Endothelial cell of umbilical vein (primary cell): Measurements from ENCODE around the gene YPEL1. TPM values are rescaled to one million over a fixed set of nuclear protein-coding genes. Genes with fewer than 3 reads are reported as not detected.

ENCODE experiments used
- BruUV-seq: library from RNA; stranded (reverse); fragments of 400-500 nt; replicated peaks from 2 replicates; lab custom pipeline; 2021; lab: Mats Ljungman, UMichigan
- CTCF ChIA-PET: fragments of 300-600, 350-600 bp; sonication (Branson Sonifier 250); formaldehyde crosslinking; loops from one replicate; lab custom pipeline; 2021; ENCODE audit warnings: antibody characterized with exemption, inconsistent platforms; lab: Charles Lee
- POLR2A ChIA-PET: fragments of 300-600, 350-600 bp; sonication (Branson Sonifier 250); formaldehyde crosslinking; loops from one replicate; lab custom pipeline; 2021; ENCODE audit warnings: antibody characterized with exemption, inconsistent platforms; lab: Charles Lee
- DNase-seq: peaks from one replicate; pipeline ENCODE4 v3.0.0-alpha.2; 2011; ENCODE audit warnings: low read depth, low spot score
- FAIRE-seq: peaks from 2 replicates; lab custom pipeline; 2011; peaks lifted over from hg19 to GRCh38; lab: Jason Lieb, UNC
- H2AFZ ChIP-seq: 2 replicates; pipeline ENCODE4 v1.6.0; 2012; ENCODE audit warnings: low read depth, low read length, control low read depth, inconsistent platforms
- H3K27ac ChIP-seq: 2 replicates; pipeline ENCODE4 v1.5.1; 2011; ENCODE audit warnings: low read depth, mild to moderate bottlenecking, control low read depth, low read length, moderate library complexity; ENCODE audit not compliant: insufficient read depth
- H3K27me3 ChIP-seq, 2 experiments: 2 replicates each; pipeline versions ENCODE4 v1.6.0 to v1.6.1; 2011; ENCODE audit warnings: low read length in 2 of 2, mixed read lengths in 1 of 2; ENCODE audit not compliant: control insufficient read depth in 2 of 2, insufficient read depth in 2 of 2
- H3K36me3 ChIP-seq, 2 experiments: 2 replicates in 1 of 2; 3 replicates in 1 of 2; pipeline ENCODE4 v1.5.1; 2011; ENCODE audit warnings: low read length in 2 of 2, mild to moderate bottlenecking in 1 of 2, moderate library complexity in 1 of 2; ENCODE audit not compliant: control insufficient read depth in 2 of 2, insufficient read depth in 2 of 2; ENCODE audit errors: extremely low read depth in 1 of 2
- H3K4me1 ChIP-seq: 3 replicates; pipeline ENCODE4 v1.5.1; 2011; ENCODE audit warnings: mild to moderate bottlenecking, low read length; ENCODE audit not compliant: control insufficient read depth, insufficient read depth; ENCODE audit errors: extremely low read depth
- H3K4me2 ChIP-seq: 2 replicates; pipeline ENCODE4 v1.6.1; 2011; ENCODE audit warnings: low read length, control low read depth, mixed read lengths; ENCODE audit not compliant: insufficient read depth
- H3K4me3 ChIP-seq, 3 experiments: fragments of 200-600 bp in 1 of 3; sonication (generic), shearing (Covaris generic) in 1 of 3; replicated peaks in 1 of 3; 2 replicates each; pipeline ENCODE4 v1.5.1; 2011 to 2016; ENCODE audit warnings: control low read depth in 3 of 3, low read length in 3 of 3, mild to moderate bottlenecking in 2 of 3, inconsistent platforms in 1 of 3, low read depth in 1 of 3, moderate library complexity in 1 of 3; ENCODE audit not compliant: insufficient read depth in 1 of 3
- H3K79me2 ChIP-seq: 2 replicates; pipeline ENCODE4 v1.6.0; 2012; ENCODE audit warnings: low read length, inconsistent platforms; ENCODE audit not compliant: control insufficient read depth, insufficient read depth
- H3K9ac ChIP-seq: replicated peaks from 2 replicates; pipeline ENCODE3; 2011; ENCODE audit warnings: low read length, control low read depth; ENCODE audit not compliant: insufficient read depth; ENCODE audit errors: extremely low read depth
- H3K9me1 ChIP-seq: replicated peaks from 3 replicates; pipeline ENCODE4 v1.6.0; 2011; ENCODE audit warnings: mild to moderate bottlenecking, low read length; ENCODE audit not compliant: control insufficient read depth, insufficient read depth; ENCODE audit errors: extremely low read depth
- H3K9me3 ChIP-seq: replicated peaks from 2 replicates; pipeline ENCODE4 v1.5.1; 2012; ENCODE audit warnings: low read length, inconsistent platforms; ENCODE audit not compliant: control insufficient read depth, insufficient read depth
- H4K20me1 ChIP-seq: replicated peaks from 2 replicates; pipeline ENCODE3; 2011; ENCODE audit warnings: mild to moderate bottlenecking, low read length; ENCODE audit not compliant: control insufficient read depth, insufficient read depth; ENCODE audit errors: extremely low read depth
- CTCF ChIP-seq, 2 donors: IDR thresholded peaks; 1 replicate in 1 of 2; 2 replicates in 1 of 2; pipeline ENCODE4 v1.5.1; 2011; ENCODE audit warnings: low read length in 2 of 2, mild to moderate bottlenecking in 2 of 2, moderate library complexity in 2 of 2, control low read depth in 1 of 2, inconsistent platforms in 1 of 2, low read depth in 1 of 2; ENCODE audit not compliant: insufficient read depth in 1 of 2; ENCODE audit errors: extremely low read depth in 1 of 2
- EZH2 ChIP-seq: IDR thresholded peaks from 2 replicates; pipeline ENCODE4 v1.6.1; 2012; ENCODE audit warnings: borderline replicate concordance, low read depth, mild to moderate bottlenecking, moderate library complexity, low read length, inconsistent platforms; ENCODE audit not compliant: severe bottlenecking
- FOS ChIP-seq: IDR thresholded peaks from 2 replicates; pipeline ENCODE4 v1.6.1; 2011; ENCODE audit warnings: mild to moderate bottlenecking, low read length, moderate library complexity, borderline replicate concordance; ENCODE audit not compliant: insufficient read depth
- GATA2 ChIP-seq: IDR thresholded peaks from 2 replicates; pipeline ENCODE4 v1.7.0; 2011; ENCODE audit warnings: low read depth, mild to moderate bottlenecking, moderate library complexity, mixed read lengths, low read length; ENCODE audit not compliant: insufficient read length, insufficient read depth
- JUN ChIP-seq: IDR thresholded peaks from 2 replicates; pipeline ENCODE4 v1.6.1; 2011; ENCODE audit warnings: borderline replicate concordance, low read depth; ENCODE audit not compliant: insufficient read length, insufficient read depth
- MAX ChIP-seq: IDR thresholded peaks from 2 replicates; pipeline ENCODE4 v1.6.1; 2011; ENCODE audit not compliant: insufficient read depth, insufficient read length
- MYC ChIP-seq: IDR thresholded peaks from one replicate; pipeline ENCODE4 v1.6.1; 2011; ENCODE audit warnings: mild to moderate bottlenecking, low read depth, low read length
- POLR2A ChIP-seq: IDR thresholded peaks from 2 replicates; pipeline ENCODE4 v1.6.1; 2012; ENCODE audit warnings: low read depth, mild to moderate bottlenecking, control low read depth, low read length
- POLR2AphosphoS5 ChIP-seq: IDR thresholded peaks from 2 replicates; pipeline ENCODE4 v1.6.1; 2012; ENCODE audit warnings: low read depth, mild to moderate bottlenecking, control low read depth, low read length, moderate library complexity; ENCODE audit not compliant: insufficient read depth
- dilution Hi-C: fragments of 300-500 bp; cut with MboI; formaldehyde crosslinking; loops from one replicate; pipeline ENCODE4 v1.15.0; 2019; ENCODE audit warnings: low sequenced_read_pairs; ENCODE audit not compliant: extremely low pct_ligation_motif_present
- intact Hi-C: fragments of 100-400 bp; cut with micrococcal nuclease; formaldehyde crosslinking; loops from one replicate; pipeline ENCODE4 v1.10.0; 2022
- polyA plus RNA-seq, 4 experiments: library from polyadenylated mRNA; depleted of rRNA in 3 of 4; stranded (reverse) in 3 of 4; unstranded in 1 of 4; fragments of >200 nt; gene quantifications; 2 replicates each; pipeline versions ENCODE4 v1.2.1 to v1.2.3, GENCODE V29; 2011 to 2012; ENCODE audit warnings: missing spikeins in 1 of 4
- total RNA-seq: library from RNA; stranded (reverse); gene quantifications from 2 replicates; pipeline ENCODE4 v1.2.3, GENCODE V29; 2021

The YPEL1 gene
- total and polyA plus RNA-seq, 2 donors (not counting 3 experiments of a cell fraction or from before 2014, with no cell fraction given), result 3.7 to 6.2 TPM

DNA sequence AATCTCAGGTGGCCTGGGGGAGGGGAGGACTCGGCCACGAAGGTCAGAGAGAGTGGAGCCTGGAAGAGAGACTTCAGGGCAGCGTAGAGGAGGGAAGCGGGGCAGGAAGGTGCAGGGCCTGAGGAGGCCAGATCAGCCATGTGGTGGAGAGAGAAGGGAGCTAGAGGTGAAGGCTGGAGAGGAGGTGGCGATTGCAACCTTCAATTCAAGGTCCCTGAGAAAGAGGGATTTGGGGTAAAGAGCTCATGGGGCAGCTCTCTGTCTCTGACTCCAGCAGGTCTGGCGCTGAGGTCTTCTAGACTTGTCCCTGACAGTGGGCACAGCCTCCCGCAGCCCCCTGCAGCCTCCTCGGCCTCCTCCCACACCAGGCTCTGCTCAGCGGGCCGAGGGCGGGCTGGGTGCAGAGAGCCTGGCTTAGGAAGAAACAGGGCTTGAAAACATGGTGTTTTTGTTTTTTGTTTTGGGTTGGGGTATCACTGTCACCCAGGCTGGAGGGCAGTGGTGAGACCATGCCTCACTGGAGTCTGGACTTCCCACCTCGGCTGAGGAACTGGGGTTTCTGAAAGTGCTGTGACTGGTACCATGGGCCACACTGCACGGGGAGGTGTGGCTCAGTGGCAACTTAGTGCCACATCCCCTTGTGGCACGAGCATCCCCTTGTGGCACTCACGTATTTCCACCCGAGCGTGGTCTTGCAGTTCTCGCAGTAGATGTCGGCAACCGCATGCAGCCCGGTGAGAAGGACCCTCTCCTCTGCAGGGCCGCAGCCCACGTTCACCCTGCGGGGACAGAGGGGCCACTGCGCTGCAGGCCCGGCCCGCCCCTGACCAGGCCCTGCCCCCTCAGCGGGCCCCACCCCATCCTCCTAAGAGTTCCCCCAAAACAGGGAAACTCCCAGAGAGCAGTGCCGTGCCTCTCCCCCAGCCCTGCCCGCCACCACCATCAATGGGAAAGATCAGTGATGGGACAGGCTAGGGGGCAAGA is 32.6 kb downstream of the YPEL1 start:
- Histone ChIP-seq H3K4me1 (no peaks in the 10 kb centered on the region), H3K9ac (no peak overlapping the region), H3K4me3 (no peak overlapping the region), H3K27me3 (no peaks in the 10 kb centered on the region), H3K4me2 (no peak overlapping the region), H3K27ac (no peak overlapping the region), H3K79me2 (no peaks in the 10 kb centered on the region), H3K9me3 (no peaks in the 10 kb centered on the region), H4K20me1 (no peaks in the 10 kb centered on the region), H2AFZ (no peak overlapping the region), H3K36me3 (peaks cover 0 to 3% of the 10 kb centered on the region in 2 experiments), H3K9me1 (no peaks in the 10 kb centered on the region)
- no peak for TF ChIP-seq JUN
- TF ChIP-seq MAX, result no peak
- no peak for TF ChIP-seq POLR2A
- no peak for TF ChIP-seq GATA2
- no peak for TF ChIP-seq CTCF (IDR thresholded peaks at IDR 0.05; ENCODE audit: extremely low read depth in 1 of 2, insufficient read depth in 1 of 2, low read depth in 1 of 2, low read length in 2 of 2)
- no peak for TF ChIP-seq EZH2
- TF ChIP-seq POLR2AphosphoS5, result no peak
- TF ChIP-seq FOS, result no peak
- TF ChIP-seq MYC, result no peak
- POLR2A ChIA-PET, result no interaction called here
- intact Hi-C loops, result no loop called here
- CTCF ChIA-PET, result no interaction called here
- DNase-seq (no peak), FAIRE-seq (no peak)
- no TSS peak for BruUV-seq
- dilution Hi-C loops, result loop anchor here (25.0 kb wide), 1 partner anchor 234 kb away; no protein-coding TSS in a partner anchor
